Measurements from ENCODE around the gene MAP2.

- TF ChIP-seq, protein P1, sequence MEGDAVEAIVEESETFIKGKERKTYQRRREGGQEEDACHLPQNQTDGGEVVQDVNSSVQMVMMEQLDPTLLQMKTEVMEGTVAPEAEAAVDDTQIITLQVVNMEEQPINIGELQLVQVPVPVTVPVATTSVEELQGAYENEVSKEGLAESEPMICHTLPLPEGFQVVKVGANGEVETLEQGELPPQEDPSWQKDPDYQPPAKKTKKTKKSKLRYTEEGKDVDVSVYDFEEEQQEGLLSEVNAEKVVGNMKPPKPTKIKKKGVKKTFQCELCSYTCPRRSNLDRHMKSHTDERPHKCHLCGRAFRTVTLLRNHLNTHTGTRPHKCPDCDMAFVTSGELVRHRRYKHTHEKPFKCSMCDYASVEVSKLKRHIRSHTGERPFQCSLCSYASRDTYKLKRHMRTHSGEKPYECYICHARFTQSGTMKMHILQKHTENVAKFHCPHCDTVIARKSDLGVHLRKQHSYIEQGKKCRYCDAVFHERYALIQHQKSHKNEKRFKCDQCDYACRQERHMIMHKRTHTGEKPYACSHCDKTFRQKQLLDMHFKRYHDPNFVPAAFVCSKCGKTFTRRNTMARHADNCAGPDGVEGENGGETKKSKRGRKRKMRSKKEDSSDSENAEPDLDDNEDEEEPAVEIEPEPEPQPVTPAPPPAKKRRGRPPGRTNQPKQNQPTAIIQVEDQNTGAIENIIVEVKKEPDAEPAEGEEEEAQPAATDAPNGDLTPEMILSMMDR (conservative IDR thresholded peaks at IDR 0.05; ENCODE audit: low read length): no peak
- no peak for TF ChIP-seq EZH2phosphoT487 (IDR thresholded peaks at IDR 0.05; ENCODE audit: borderline replicate concordance, low read depth, low read length)
Observed at GRCh38 chr2:209463835-209464234, 40.0 kb downstream of the MAP2 start.

All from OCI-LY7 (cell line).